Thoracic aorta (tissue), 2 donors: Measurements from ENCODE around the gene MORN4. TPM values are rescaled to one million over a fixed set of nuclear protein-coding genes. Genes with fewer than 3 reads are reported as not detected.

Experiments
- ATAC-seq: fragments of 150-250 bp; one replicate; pipeline ENCODE4 v1.8.0; 2017; ENCODE audit warnings: low read depth; ENCODE audit not compliant: insufficient number of reproducible peaks, low FRiP score
- DNase-seq: peaks from one replicate; pipeline ENCODE4 v3.0.0-alpha.2; 2020; ENCODE audit warnings: low spot score
- H3K27ac ChIP-seq, 2 donors: fragments of 200-600 bp; sonication (generic); 1 replicate in 1 of 2; 2 replicates in 1 of 2; pipeline ENCODE4 v1.5.1; 2016; ENCODE audit warnings: mild to moderate bottlenecking in 2 of 2, moderate library complexity in 2 of 2
- H3K27me3 ChIP-seq: fragments of 200-600 bp; sonication (generic); replicated peaks from 2 replicates; pipeline ENCODE4 v1.6.0; 2016; ENCODE audit warnings: mild to moderate bottlenecking; ENCODE audit not compliant: insufficient read depth
- H3K36me3 ChIP-seq: fragments of 200-600 bp; sonication (generic); one replicate; pipeline ENCODE4 v1.5.1; 2016
- H3K4me1 ChIP-seq, 2 donors: fragments of 200-600 bp; sonication (generic); 1 replicate in 1 of 2; 2 replicates in 1 of 2; pipeline versions ENCODE4 v1.5.1 to v1.6.0; 2016; ENCODE audit warnings: low read depth in 2 of 2, mild to moderate bottlenecking in 1 of 2; ENCODE audit not compliant: control insufficient read depth in 1 of 2
- H3K4me3 ChIP-seq: fragments of 200-600 bp; sonication (generic); 2 replicates; pipeline ENCODE4 v1.5.1; 2016; ENCODE audit warnings: mild to moderate bottlenecking
- H3K9me3 ChIP-seq: fragments of 200-600 bp; sonication (generic); 2 replicates; pipeline ENCODE4 v1.5.1; 2016
- CTCF ChIP-seq: fragments of 200-600 bp; sonication (generic); IDR thresholded peaks from one replicate; pipeline ENCODE4 v1.5.1; 2019; ENCODE audit warnings: antibody characterized with exemption
- total RNA-seq, 2 donors: library from RNA; depleted of rRNA; stranded (reverse); fragments of >200 nt; gene quantifications; one replicate each; pipeline versions ENCODE4 v1.1.0 to v1.2.3, GENCODE V29; 2016

Gene MORN4
- total RNA-seq, 2 donors from 2014 or later, result 3.5 to 6.6 TPM

- Histone ChIP-seq H3K27me3 (no peaks in the 10 kb centered on the region), H3K36me3 (peaks cover 15% of the 10 kb centered on the region), H3K4me1 (peaks cover 15 to 26% of the 10 kb centered on the region in 2 donors), H3K4me3 (no peak overlapping the region), H3K27ac (peak overlapping the region in 1 of 2 donors; percentile 40), H3K9me3 (no peaks in the 10 kb centered on the region)
- DNase-seq, result no peak
- TF ChIP-seq CTCF, result no peak
- no peak for ATAC-seq
Observed at GRCh38 chr10:97573672-97574071, 59.6 kb downstream of the MORN4 start.

GRCh38 chr10:97573021-97573420, 60.3 kb downstream of the MORN4 start:
- H3K4me1 ChIP-seq, result peaks cover 15 to 26% of the 10 kb centered on the region in 2 donors
- H3K36me3 ChIP-seq, result peaks cover 15% of the 10 kb centered on the region
- H3K27me3 ChIP-seq, result no peaks in the 10 kb centered on the region
- no peak for ATAC-seq
- TF ChIP-seq CTCF, result no peak
- DNase-seq, result no peak
- H3K4me3 ChIP-seq, result no peak overlapping the region
- H3K9me3 ChIP-seq, result no peaks in the 10 kb centered on the region
- no peak overlapping the region for H3K27ac ChIP-seq

GRCh38 chr10:97572214-97572989, 60.9 kb downstream of the MORN4 start, which contains the start of gene ANKRD2:
TSS of gene ANKRD2 (plus strand) at chr10:97572779. CDS start at chr10:97572789, 10 bp downstream.
- H3K4me3 ChIP-seq, result no peak within 1 kb of the TSS
- no peak within 1 kb of the TSS for H3K27ac ChIP-seq
- peak; percentile 87 for TF ChIP-seq CTCF
- DNase-seq (peak; percentile 36), ATAC-seq (peak; percentile 58)
- peaks cover 15 to 26% of the 10 kb centered on the region in 2 donors for H3K4me1 ChIP-seq
- H3K36me3 ChIP-seq, result peaks cover 15% of the 10 kb centered on the region
- no peaks in the 10 kb centered on the region for H3K27me3 ChIP-seq
- H3K9me3 ChIP-seq, result no peaks in the 10 kb centered on the region

GRCh38 chr10:97571622-97572021, 61.7 kb downstream of the MORN4 start:
- DNase-seq (no peak), ATAC-seq (no peak)
- H3K9me3 ChIP-seq, result no peaks in the 10 kb centered on the region
- H3K4me1 ChIP-seq, result peaks cover 15 to 26% of the 10 kb centered on the region in 2 donors
- TF ChIP-seq CTCF, result no peak
- H3K36me3 ChIP-seq, result peaks cover 15% of the 10 kb centered on the region
- H3K4me3 ChIP-seq, result no peak overlapping the region
- no peaks in the 10 kb centered on the region for H3K27me3 ChIP-seq
- no peak overlapping the region for H3K27ac ChIP-seq

GRCh38 chr10:97570789-97571471, 62.4 kb downstream of the MORN4 start:
- no peak for DNase-seq
- no peaks in the 10 kb centered on the region for H3K9me3 ChIP-seq
- H3K4me3 ChIP-seq, result no peak overlapping the region
- peaks cover 15 to 26% of the 10 kb centered on the region in 2 donors for H3K4me1 ChIP-seq
- TF ChIP-seq CTCF, result no peak
- H3K27me3 ChIP-seq, result no peaks in the 10 kb centered on the region
- peaks cover 15% of the 10 kb centered on the region for H3K36me3 ChIP-seq
- no peak overlapping the region for H3K27ac ChIP-seq
- no peak for ATAC-seq
